ENCODE measurements around the gene CCSER1.

The CCSER1 gene

GRCh38 chr4:90545380-90545779, 418.2 kb downstream of the CCSER1 start:
- Histone ChIP-seq H3K4me3 (no peak overlapping the region), H3K27me3 (ENCODE audit: low read depth) (no peaks in the 10 kb centered on the region), H3K9me3 (no peaks in the 10 kb centered on the region), H3K4me1 (peaks cover 16% of the 10 kb centered on the region; the same call in 1 of the 2 replicates), H3K36me3 (replicated peaks) (no peaks in the 10 kb centered on the region)
- no peak for DNase-seq (ENCODE audit: low spot score in 2 of 2)
- in situ Hi-C loops (cut with MboI; ENCODE audit: low sequenced_read_pairs) = no loop called here

GRCh38 chr4:90546114-90546513, 418.9 kb downstream of the CCSER1 start:
- no peaks in the 10 kb centered on the region for H3K27me3 ChIP-seq (ENCODE audit: low read depth)
- no peak for DNase-seq (ENCODE audit: low spot score in 2 of 2)
- in situ Hi-C loops (cut with MboI; ENCODE audit: low sequenced_read_pairs) = no loop called here
- H3K4me3 ChIP-seq = no peak overlapping the region
- H3K4me1 ChIP-seq = peaks cover 16% of the 10 kb centered on the region; the same call in 1 of the 2 replicates
- no peaks in the 10 kb centered on the region for H3K36me3 ChIP-seq (replicated peaks)
- no peaks in the 10 kb centered on the region for H3K9me3 ChIP-seq

- no peaks in the 10 kb centered on the region; the same call in 1 of the 2 replicates for H3K9me3 ChIP-seq
- peaks cover 4% of the 10 kb centered on the region for H3K4me1 ChIP-seq
- H3K4me3 ChIP-seq = no peak overlapping the region
- in situ Hi-C loops (cut with MboI; ENCODE audit: low sequenced_read_pairs) = no loop called here
- H3K27me3 ChIP-seq (ENCODE audit: low read depth) = no peaks in the 10 kb centered on the region
- H3K36me3 ChIP-seq (replicated peaks) = no peaks in the 10 kb centered on the region
- no peak for DNase-seq (ENCODE audit: low spot score in 2 of 2)
Measured at GRCh38 chr4:90570615-90571014, 443.4 kb downstream of the CCSER1 start.

GRCh38 chr4:90572996-90573395, 445.8 kb downstream of the CCSER1 start:
- Histone ChIP-seq H3K4me3 (no peak overlapping the region), H3K4me1 (peaks cover 4% of the 10 kb centered on the region), H3K9me3 (no peaks in the 10 kb centered on the region; the same call in 1 of the 2 replicates), H3K36me3 (replicated peaks) (no peaks in the 10 kb centered on the region), H3K27me3 (ENCODE audit: low read depth) (no peaks in the 10 kb centered on the region)
- in situ Hi-C loops (cut with MboI; ENCODE audit: low sequenced_read_pairs) = no loop called here
- DNase-seq (ENCODE audit: low spot score in 2 of 2) = no peak

GRCh38 chr4:90575371-90575770, 448.2 kb downstream of the CCSER1 start:
- Histone ChIP-seq H3K4me1 (peaks cover 8% of the 10 kb centered on the region), H3K9me3 (no peaks in the 10 kb centered on the region; the same call in 1 of the 2 replicates), H3K27me3 (ENCODE audit: low read depth) (no peaks in the 10 kb centered on the region), H3K36me3 (replicated peaks) (no peaks in the 10 kb centered on the region), H3K4me3 (no peak overlapping the region)
- DNase-seq (ENCODE audit: low spot score in 2 of 2) = no peak
- in situ Hi-C loops (cut with MboI; ENCODE audit: low sequenced_read_pairs) = no loop called here

GRCh38 chr4:90580326-90580725, 453.1 kb downstream of the CCSER1 start:
- H3K4me3 ChIP-seq = no peak overlapping the region
- DNase-seq (ENCODE audit: low spot score in 2 of 2) = peak; percentile 74 to 78
- in situ Hi-C loops (cut with MboI; ENCODE audit: low sequenced_read_pairs) = no loop called here

GRCh38 chr4:90582087-90582486, 454.9 kb downstream of the CCSER1 start:
- peak; percentile 74 to 76 for DNase-seq (ENCODE audit: low spot score in 2 of 2)
- H3K36me3 ChIP-seq (replicated peaks) = no peaks in the 10 kb centered on the region
- H3K9me3 ChIP-seq = no peaks in the 10 kb centered on the region
- H3K27me3 ChIP-seq (ENCODE audit: low read depth) = no peaks in the 10 kb centered on the region
- in situ Hi-C loops (cut with MboI; ENCODE audit: low sequenced_read_pairs) = no loop called here
- H3K4me1 ChIP-seq = peaks cover 23% of the 10 kb centered on the region
- no peak overlapping the region for H3K4me3 ChIP-seq

More at GRCh38 chr4:90580326-90580725, 453.1 kb downstream of the CCSER1 start:
- Histone ChIP-seq H3K4me1 (peaks cover 23% of the 10 kb centered on the region), H3K27me3 (ENCODE audit: low read depth) (no peaks in the 10 kb centered on the region), H3K36me3 (replicated peaks) (no peaks in the 10 kb centered on the region), H3K9me3 (no peaks in the 10 kb centered on the region)

GRCh38 chr4:90584051-90584450, 456.9 kb downstream of the CCSER1 start:
- Histone ChIP-seq H3K4me1 (peaks cover 23% of the 10 kb centered on the region), H3K4me3 (no peak overlapping the region), H3K9me3 (no peaks in the 10 kb centered on the region), H3K27me3 (ENCODE audit: low read depth) (no peaks in the 10 kb centered on the region), H3K36me3 (replicated peaks) (no peaks in the 10 kb centered on the region)
- peak in 1 of 2 experiments; percentile 25 for DNase-seq (ENCODE audit: low spot score in 2 of 2)
- in situ Hi-C loops (cut with MboI; ENCODE audit: low sequenced_read_pairs) = no loop called here

GRCh38 chr4:90585961-90586360, 458.8 kb downstream of the CCSER1 start:
- DNase-seq (ENCODE audit: low spot score in 2 of 2) = no peak
- Histone ChIP-seq H3K9me3 (no peaks in the 10 kb centered on the region), H3K27me3 (ENCODE audit: low read depth) (no peaks in the 10 kb centered on the region), H3K4me1 (peaks cover 14% of the 10 kb centered on the region), H3K36me3 (replicated peaks) (no peaks in the 10 kb centered on the region), H3K4me3 (no peak overlapping the region)
- in situ Hi-C loops (cut with MboI; ENCODE audit: low sequenced_read_pairs) = no loop called here

- Histone ChIP-seq H3K27me3 (ENCODE audit: low read depth) (no peaks in the 10 kb centered on the region), H3K4me1 (peaks cover 6% of the 10 kb centered on the region), H3K9me3 (no peaks in the 10 kb centered on the region), H3K36me3 (replicated peaks) (no peaks in the 10 kb centered on the region), H3K4me3 (no peak overlapping the region)
- in situ Hi-C loops (cut with MboI; ENCODE audit: low sequenced_read_pairs) = no loop called here
- no peak for DNase-seq (ENCODE audit: low spot score in 2 of 2)
Measured at GRCh38 chr4:90586799-90587198, 459.6 kb downstream of the CCSER1 start.

- Histone ChIP-seq H3K4me1 (peaks cover 3% of the 10 kb centered on the region; the same call in 1 of the 2 replicates), H3K27me3 (ENCODE audit: low read depth) (no peaks in the 10 kb centered on the region), H3K36me3 (replicated peaks) (no peaks in the 10 kb centered on the region), H3K4me3 (no peak overlapping the region), H3K9me3 (no peaks in the 10 kb centered on the region)
- in situ Hi-C loops (cut with MboI; ENCODE audit: low sequenced_read_pairs) = no loop called here
- no peak for DNase-seq (ENCODE audit: low spot score in 2 of 2)
Measured at GRCh38 chr4:90597927-90598326, 470.7 kb downstream of the CCSER1 start.

GRCh38 chr4:90598741-90599140, 471.5 kb downstream of the CCSER1 start:
- H3K4me3 ChIP-seq = no peak overlapping the region
- peaks cover 3% of the 10 kb centered on the region; the same call in 1 of the 2 replicates for H3K4me1 ChIP-seq
- in situ Hi-C loops (cut with MboI; ENCODE audit: low sequenced_read_pairs) = no loop called here
- no peaks in the 10 kb centered on the region for H3K27me3 ChIP-seq (ENCODE audit: low read depth)
- no peak for DNase-seq (ENCODE audit: low spot score in 2 of 2)
- H3K9me3 ChIP-seq = no peaks in the 10 kb centered on the region
- no peaks in the 10 kb centered on the region for H3K36me3 ChIP-seq (replicated peaks)

GRCh38 chr4:90602726-90603125, 475.5 kb downstream of the CCSER1 start:
- no peaks in the 10 kb centered on the region for H3K9me3 ChIP-seq
- no peak for DNase-seq (ENCODE audit: low spot score in 2 of 2)
- H3K27me3 ChIP-seq (ENCODE audit: low read depth) = no peaks in the 10 kb centered on the region
- H3K4me1 ChIP-seq = peaks cover 3% of the 10 kb centered on the region; the same call in 1 of the 2 replicates
- H3K36me3 ChIP-seq (replicated peaks) = no peaks in the 10 kb centered on the region
- H3K4me3 ChIP-seq = no peak overlapping the region
- in situ Hi-C loops (cut with MboI; ENCODE audit: low sequenced_read_pairs) = no loop called here

- no peaks in the 10 kb centered on the region for H3K27me3 ChIP-seq (ENCODE audit: low read depth)
Measured at GRCh38 chr4:90603540-90603939, 476.3 kb downstream of the CCSER1 start.

GRCh38 chr4:90606781-90607180, 479.6 kb downstream of the CCSER1 start:
- Histone ChIP-seq H3K27me3 (ENCODE audit: low read depth) (no peaks in the 10 kb centered on the region), H3K36me3 (replicated peaks) (no peaks in the 10 kb centered on the region), H3K4me1 (no peaks in the 10 kb centered on the region), H3K4me3 (no peak overlapping the region), H3K9me3 (no peaks in the 10 kb centered on the region)
- in situ Hi-C loops (cut with MboI; ENCODE audit: low sequenced_read_pairs) = no loop called here
- no peak for DNase-seq (ENCODE audit: low spot score in 2 of 2)

More at GRCh38 chr4:90603540-90603939, 476.3 kb downstream of the CCSER1 start:
- H3K4me1 ChIP-seq = peaks cover 3% of the 10 kb centered on the region; the same call in 1 of the 2 replicates
- no peak overlapping the region for H3K4me3 ChIP-seq
- H3K36me3 ChIP-seq (replicated peaks) = no peaks in the 10 kb centered on the region
- DNase-seq (ENCODE audit: low spot score in 2 of 2) = no peak
- in situ Hi-C loops (cut with MboI; ENCODE audit: low sequenced_read_pairs) = no loop called here
- no peaks in the 10 kb centered on the region for H3K9me3 ChIP-seq
